PC-9 (cell line): ENCODE results near the gene LRRN4CL.

Experiments
- CTCF ChIP-seq: fragments of 200-600 bp; sonication (generic); conservative IDR thresholded peaks from 2 replicates; pipeline ENCODE4 v1.6.1; 2017; ENCODE audit warnings: mixed run types, antibody characterized with exemption, mild to moderate bottlenecking, moderate library complexity
- EZH2 ChIP-seq: fragments of 200-600 bp; sonication (generic); IDR thresholded peaks from 2 replicates; pipeline ENCODE4 v1.8.0; 2017; ENCODE audit warnings: antibody characterized with exemption, low read depth

- TF ChIP-seq CTCF (no peak), EZH2 (no peak)
Measured at GRCh38 chr11:62649486-62649885, 39.8 kb downstream of the LRRN4CL start.
